PFSK-1 (cell line): Measurements from ENCODE around the gene POLR3A.

Source experiments
- POLR2AphosphoS5 ChIP-seq: IDR thresholded peaks from 2 replicates; pipeline ENCODE4 v1.6.1; 2012; ENCODE audit warnings: low read depth, mild to moderate bottlenecking, control low read depth, low read length, moderate library complexity
- REST ChIP-seq, 2 experiments: IDR thresholded peaks; 2 replicates each; pipeline versions ENCODE4 v1.6.1 to v1.8.0; 2011 to 2012; ENCODE audit warnings: low read depth in 2 of 2, low read length in 2 of 2, control low read depth in 1 of 2, inconsistent platforms in 1 of 2, mild to moderate bottlenecking in 1 of 2, moderate library complexity in 1 of 2; ENCODE audit not compliant: insufficient read depth in 1 of 2
- SIN3A ChIP-seq: IDR thresholded peaks from 2 replicates; pipeline ENCODE4 v1.6.1; 2012; ENCODE audit warnings: mild to moderate bottlenecking, low read length, moderate library complexity, borderline replicate concordance; ENCODE audit not compliant: insufficient read depth
- TAF1 ChIP-seq: IDR thresholded peaks from 2 replicates; pipeline ENCODE4 v1.6.1; 2012; ENCODE audit warnings: low read length, control low read depth, borderline replicate concordance; ENCODE audit not compliant: insufficient read depth

GRCh38 chr10:77919713-77920108 lies 109.6 kb downstream of the POLR3A start:
- TF ChIP-seq POLR2AphosphoS5 (no peak), SIN3A (no peak), TAF1 (no peak), REST (IDR thresholded peaks at IDR 0.05; ENCODE audit: insufficient read depth in 1 of 2, low read depth in 2 of 2, low read length in 2 of 2) (no peak)
